Keratinocyte (primary cell): ENCODE measurements around the gene MYO9A.

ENCODE experiments used
- EZH2 ChIP-seq: IDR thresholded peaks from one replicate; pipeline ENCODE4 v1.6.1; 2012; ENCODE audit warnings: inconsistent platforms, mild to moderate bottlenecking, low read length, moderate library complexity
- TF ChIP-seq, protein P1 (sequence below), 3 experiments: IDR thresholded peaks in 1 of 3; conservative IDR thresholded peaks in 1 of 3; optimal IDR thresholded peaks in 1 of 3; 2 replicates in 2 of 3; 3 replicates in 1 of 3; pipeline versions ENCODE3 to v1.5.1; 2011; ENCODE audit warnings: low read length in 3 of 3, mild to moderate bottlenecking in 3 of 3, moderate library complexity in 2 of 3, control low read depth in 1 of 3, inconsistent platforms in 1 of 3; ENCODE audit not compliant: insufficient read depth in 2 of 3; ENCODE audit errors: extremely low read depth in 1 of 3

DNA sequence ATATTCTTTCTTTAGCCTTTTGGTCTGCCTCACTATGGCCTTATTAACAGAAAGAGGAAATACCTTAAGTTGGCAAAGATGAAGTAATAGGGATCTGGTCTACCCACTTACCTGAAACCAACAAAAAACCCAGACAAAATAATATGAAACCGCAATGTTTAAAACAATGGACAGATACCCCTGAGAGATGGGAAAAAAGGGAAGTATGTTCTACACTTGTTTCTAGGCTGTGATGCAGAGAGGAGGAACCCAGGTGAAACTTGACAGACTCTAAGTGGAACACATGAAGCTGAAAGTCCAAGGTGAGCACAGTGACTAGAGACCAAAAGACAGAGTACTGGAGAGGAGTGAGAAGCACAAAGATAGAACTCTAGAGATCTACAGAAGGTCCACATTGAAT lies 229.2 kb downstream of the MYO9A start:
- TF ChIP-seq, protein P1, sequence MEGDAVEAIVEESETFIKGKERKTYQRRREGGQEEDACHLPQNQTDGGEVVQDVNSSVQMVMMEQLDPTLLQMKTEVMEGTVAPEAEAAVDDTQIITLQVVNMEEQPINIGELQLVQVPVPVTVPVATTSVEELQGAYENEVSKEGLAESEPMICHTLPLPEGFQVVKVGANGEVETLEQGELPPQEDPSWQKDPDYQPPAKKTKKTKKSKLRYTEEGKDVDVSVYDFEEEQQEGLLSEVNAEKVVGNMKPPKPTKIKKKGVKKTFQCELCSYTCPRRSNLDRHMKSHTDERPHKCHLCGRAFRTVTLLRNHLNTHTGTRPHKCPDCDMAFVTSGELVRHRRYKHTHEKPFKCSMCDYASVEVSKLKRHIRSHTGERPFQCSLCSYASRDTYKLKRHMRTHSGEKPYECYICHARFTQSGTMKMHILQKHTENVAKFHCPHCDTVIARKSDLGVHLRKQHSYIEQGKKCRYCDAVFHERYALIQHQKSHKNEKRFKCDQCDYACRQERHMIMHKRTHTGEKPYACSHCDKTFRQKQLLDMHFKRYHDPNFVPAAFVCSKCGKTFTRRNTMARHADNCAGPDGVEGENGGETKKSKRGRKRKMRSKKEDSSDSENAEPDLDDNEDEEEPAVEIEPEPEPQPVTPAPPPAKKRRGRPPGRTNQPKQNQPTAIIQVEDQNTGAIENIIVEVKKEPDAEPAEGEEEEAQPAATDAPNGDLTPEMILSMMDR (optimal IDR thresholded peaks at IDR 0.05 in 1 of 3, IDR thresholded peaks at IDR 0.05 in 1 of 3, conservative IDR thresholded peaks at IDR 0.05 in 1 of 3; ENCODE audit: extremely low read depth in 1 of 3, insufficient read depth in 2 of 3, low read length in 3 of 3): no peak
- no peak for TF ChIP-seq EZH2
